GM12878 (cell line): Measurements from ENCODE around the gene MCEE. TPM values are rescaled to one million over a fixed set of nuclear protein-coding genes. Genes with fewer than 3 reads are reported as not detected.

Experiments used
- BACH1 ChIP-seq: fragments of 450-650 bp; IDR thresholded peaks from 2 replicates; pipeline ENCODE4 v1.6.1; 2017; ENCODE audit warnings: mild to moderate bottlenecking, borderline replicate concordance
- CHD1 ChIP-seq: IDR thresholded peaks from 2 replicates; pipeline ENCODE4 v1.6.1; 2012; ENCODE audit warnings: low read depth, low read length, improper control_type of control experiment
- CHD2 ChIP-seq: IDR thresholded peaks from 2 replicates; pipeline ENCODE4 v1.6.1; 2011; ENCODE audit warnings: low read depth, low read length, improper control_type of control experiment, borderline replicate concordance
- CTCF ChIP-seq, 3 experiments: IDR thresholded peaks in 2 of 3; conservative IDR thresholded peaks in 1 of 3; 2 replicates each; pipeline ENCODE4 v1.5.1; 2011; ENCODE audit warnings: low read depth in 3 of 3, low read length in 3 of 3, mild to moderate bottlenecking in 3 of 3, control low read depth in 2 of 3, moderate library complexity in 2 of 3, inconsistent platforms in 1 of 3, mixed read lengths in 1 of 3; ENCODE audit not compliant: control insufficient read depth in 2 of 3, insufficient read depth in 1 of 3; ENCODE audit errors: extremely low read depth in 1 of 3
- ETV6 ChIP-seq, 2 experiments: fragments of 450-650 bp in 1 of 2; IDR thresholded peaks in 1 of 2; conservative IDR thresholded peaks in 1 of 2; 2 replicates each; pipeline ENCODE4 v1.6.1; 2014; ENCODE audit warnings: antibody characterized with exemption in 1 of 2, borderline replicate concordance in 1 of 2, low read depth in 1 of 2, mild to moderate bottlenecking in 1 of 2, moderate library complexity in 1 of 2
- IKZF1 ChIP-seq: fragments of 450-650 bp; conservative IDR thresholded peaks from 2 replicates; pipeline ENCODE4 v1.6.1; 2017; ENCODE audit warnings: antibody characterized with exemption, mild to moderate bottlenecking
- MEF2B ChIP-seq: fragments of 450-650 bp; IDR thresholded peaks from 2 replicates; pipeline ENCODE4 v1.6.1; 2018; ENCODE audit warnings: mild to moderate bottlenecking, moderate library complexity; ENCODE audit not compliant: partially characterized antibody, poor library complexity, severe bottlenecking
- PKNOX1 ChIP-seq: fragments of 450-650 bp; IDR thresholded peaks from 2 replicates; pipeline ENCODE4 v1.6.1; 2016; ENCODE audit warnings: mild to moderate bottlenecking
- POLR2AphosphoS2 ChIP-seq: IDR thresholded peaks from 2 replicates; pipeline ENCODE4 v1.6.1; 2011; ENCODE audit warnings: low read depth, mild to moderate bottlenecking, low read length, improper control_type of control experiment, moderate library complexity
- RELB ChIP-seq: fragments of 450-650 bp; IDR thresholded peaks from 2 replicates; pipeline ENCODE4 v1.6.1; 2017; ENCODE audit warnings: low read depth, mild to moderate bottlenecking, moderate library complexity
- REST ChIP-seq: IDR thresholded peaks from 2 replicates; pipeline ENCODE4 v1.6.1; 2012; ENCODE audit warnings: mild to moderate bottlenecking, low read depth, low read length
- STAT3 ChIP-seq: IDR thresholded peaks from 2 replicates; pipeline ENCODE4 v1.6.1; 2011; ENCODE audit warnings: low read depth, low read length, improper control_type of control experiment
- TAF1 ChIP-seq: IDR thresholded peaks from 2 replicates; pipeline ENCODE4 v1.6.1; 2011; ENCODE audit warnings: mild to moderate bottlenecking, low read depth, low read length, borderline replicate concordance
- polyA plus RNA-seq, 11 experiments: library from polyadenylated mRNA; depleted of rRNA in 4 of 11; unstranded in 6 of 11; stranded (reverse) in 5 of 11; fragments of >200 nt; fragmentation: Nextera tagmentation in 4 of 11; fragmentation: Illumina TruSeq in 1 of 11; extraction: Ambion mirVana in 4 of 11; extraction: Trizol in 1 of 11; gene quantifications; 1 replicate in 1 of 11; 2 replicates in 10 of 11; pipeline versions ENCODE4 v1.2.1 to v1.2.3, GENCODE V29; 2011 to 2016; ENCODE audit warnings: inconsistent platforms in 2 of 11, missing spikeins in 2 of 11, low read depth in 1 of 11
- total RNA-seq, 4 experiments: library from RNA; depleted of rRNA in 3 of 4; stranded (reverse); fragments of >200 nt in 3 of 4; fragmentation: Illumina TruSeq in 1 of 4; extraction: Trizol in 1 of 4; gene quantifications; 2 replicates each; pipeline versions ENCODE4 v1.2.1 to v1.2.3, GENCODE V29; 2013 to 2021
- TF ChIP-seq, protein P1 (sequence below): fragments of 450-650 bp; formaldehyde crosslinking; IDR thresholded peaks from 2 replicates; pipeline ENCODE4 v1.4.0; 2020; ENCODE audit warnings: mild to moderate bottlenecking, moderate library complexity
- TF ChIP-seq, protein P2 (sequence below): fragments of 450-650 bp; IDR thresholded peaks from 2 replicates; pipeline ENCODE4 v1.6.1; 2017; ENCODE audit warnings: mild to moderate bottlenecking, low read depth, inconsistent platforms; ENCODE audit not compliant: poor library complexity, severe bottlenecking

MCEE gene
- total and polyA plus RNA-seq, 10 of the 15 experiments (the other 5 are each of a cell fraction or from before 2014, with no cell fraction given) = 17.3 to 63.4 (median 20.9) TPM

- TF ChIP-seq, protein P1, sequence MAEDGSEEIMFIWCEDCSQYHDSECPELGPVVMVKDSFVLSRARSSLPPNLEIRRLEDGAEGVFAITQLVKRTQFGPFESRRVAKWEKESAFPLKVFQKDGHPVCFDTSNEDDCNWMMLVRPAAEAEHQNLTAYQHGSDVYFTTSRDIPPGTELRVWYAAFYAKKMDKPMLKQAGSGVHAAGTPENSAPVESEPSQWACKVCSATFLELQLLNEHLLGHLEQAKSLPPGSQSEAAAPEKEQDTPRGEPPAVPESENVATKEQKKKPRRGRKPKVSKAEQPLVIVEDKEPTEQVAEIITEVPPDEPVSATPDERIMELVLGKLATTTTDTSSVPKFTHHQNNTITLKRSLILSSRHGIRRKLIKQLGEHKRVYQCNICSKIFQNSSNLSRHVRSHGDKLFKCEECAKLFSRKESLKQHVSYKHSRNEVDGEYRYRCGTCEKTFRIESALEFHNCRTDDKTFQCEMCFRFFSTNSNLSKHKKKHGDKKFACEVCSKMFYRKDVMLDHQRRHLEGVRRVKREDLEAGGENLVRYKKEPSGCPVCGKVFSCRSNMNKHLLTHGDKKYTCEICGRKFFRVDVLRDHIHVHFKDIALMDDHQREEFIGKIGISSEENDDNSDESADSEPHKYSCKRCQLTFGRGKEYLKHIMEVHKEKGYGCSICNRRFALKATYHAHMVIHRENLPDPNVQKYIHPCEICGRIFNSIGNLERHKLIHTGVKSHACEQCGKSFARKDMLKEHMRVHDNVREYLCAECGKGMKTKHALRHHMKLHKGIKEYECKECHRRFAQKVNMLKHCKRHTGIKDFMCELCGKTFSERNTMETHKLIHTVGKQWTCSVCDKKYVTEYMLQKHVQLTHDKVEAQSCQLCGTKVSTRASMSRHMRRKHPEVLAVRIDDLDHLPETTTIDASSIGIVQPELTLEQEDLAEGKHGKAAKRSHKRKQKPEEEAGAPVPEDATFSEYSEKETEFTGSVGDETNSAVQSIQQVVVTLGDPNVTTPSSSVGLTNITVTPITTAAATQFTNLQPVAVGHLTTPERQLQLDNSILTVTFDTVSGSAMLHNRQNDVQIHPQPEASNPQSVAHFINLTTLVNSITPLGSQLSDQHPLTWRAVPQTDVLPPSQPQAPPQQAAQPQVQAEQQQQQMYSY = no peak
- no peak for TF ChIP-seq STAT3
- TF ChIP-seq BACH1 = no peak
- TF ChIP-seq, protein P2, sequence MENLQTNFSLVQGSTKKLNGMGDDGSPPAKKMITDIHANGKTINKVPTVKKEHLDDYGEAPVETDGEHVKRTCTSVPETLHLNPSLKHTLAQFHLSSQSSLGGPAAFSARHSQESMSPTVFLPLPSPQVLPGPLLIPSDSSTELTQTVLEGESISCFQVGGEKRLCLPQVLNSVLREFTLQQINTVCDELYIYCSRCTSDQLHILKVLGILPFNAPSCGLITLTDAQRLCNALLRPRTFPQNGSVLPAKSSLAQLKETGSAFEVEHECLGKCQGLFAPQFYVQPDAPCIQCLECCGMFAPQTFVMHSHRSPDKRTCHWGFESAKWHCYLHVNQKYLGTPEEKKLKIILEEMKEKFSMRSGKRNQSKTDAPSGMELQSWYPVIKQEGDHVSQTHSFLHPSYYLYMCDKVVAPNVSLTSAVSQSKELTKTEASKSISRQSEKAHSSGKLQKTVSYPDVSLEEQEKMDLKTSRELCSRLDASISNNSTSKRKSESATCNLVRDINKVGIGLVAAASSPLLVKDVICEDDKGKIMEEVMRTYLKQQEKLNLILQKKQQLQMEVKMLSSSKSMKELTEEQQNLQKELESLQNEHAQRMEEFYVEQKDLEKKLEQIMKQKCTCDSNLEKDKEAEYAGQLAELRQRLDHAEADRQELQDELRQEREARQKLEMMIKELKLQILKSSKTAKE = no peak
- TF ChIP-seq REST = no peak
- TF ChIP-seq MEF2B = no peak
- TF ChIP-seq TAF1 = no peak
- TF ChIP-seq IKZF1 = no peak
- 0 out of 2 replicates have a peak, but pooled peaks have one; percentile 74 for TF ChIP-seq CHD1
- no peak for TF ChIP-seq PKNOX1
- TF ChIP-seq RELB = no peak
- no peak for TF ChIP-seq POLR2AphosphoS2
- TF ChIP-seq CHD2 = no peak
- TF ChIP-seq ETV6 (conservative IDR thresholded peaks at IDR 0.05 in 1 of 2, IDR thresholded peaks at IDR 0.05 in 1 of 2; ENCODE audit: borderline replicate concordance in 1 of 2, low read depth in 1 of 2) = no peak
- TF ChIP-seq CTCF (IDR thresholded peaks at IDR 0.05 in 2 of 3, conservative IDR thresholded peaks at IDR 0.05 in 1 of 3; ENCODE audit: control insufficient read depth in 2 of 3, extremely low read depth in 1 of 3, insufficient read depth in 1 of 3, low read depth in 3 of 3, low read length in 3 of 3) = no peak
Observed at GRCh38 chr2:71130905-71131244, 846 bp upstream of the MCEE start (continued).
